ENCODE data around the gene CEP131. TPM values are rescaled to one million over a fixed set of nuclear protein-coding genes. Genes with fewer than 3 reads are reported as not detected.

The CEP131 gene
- total and polyA plus RNA-seq, 2 of the 8 experiments (the other 6 are each of a cell fraction or from before 2014, with no cell fraction given), result 5.9 to 23.2 TPM

DNA sequence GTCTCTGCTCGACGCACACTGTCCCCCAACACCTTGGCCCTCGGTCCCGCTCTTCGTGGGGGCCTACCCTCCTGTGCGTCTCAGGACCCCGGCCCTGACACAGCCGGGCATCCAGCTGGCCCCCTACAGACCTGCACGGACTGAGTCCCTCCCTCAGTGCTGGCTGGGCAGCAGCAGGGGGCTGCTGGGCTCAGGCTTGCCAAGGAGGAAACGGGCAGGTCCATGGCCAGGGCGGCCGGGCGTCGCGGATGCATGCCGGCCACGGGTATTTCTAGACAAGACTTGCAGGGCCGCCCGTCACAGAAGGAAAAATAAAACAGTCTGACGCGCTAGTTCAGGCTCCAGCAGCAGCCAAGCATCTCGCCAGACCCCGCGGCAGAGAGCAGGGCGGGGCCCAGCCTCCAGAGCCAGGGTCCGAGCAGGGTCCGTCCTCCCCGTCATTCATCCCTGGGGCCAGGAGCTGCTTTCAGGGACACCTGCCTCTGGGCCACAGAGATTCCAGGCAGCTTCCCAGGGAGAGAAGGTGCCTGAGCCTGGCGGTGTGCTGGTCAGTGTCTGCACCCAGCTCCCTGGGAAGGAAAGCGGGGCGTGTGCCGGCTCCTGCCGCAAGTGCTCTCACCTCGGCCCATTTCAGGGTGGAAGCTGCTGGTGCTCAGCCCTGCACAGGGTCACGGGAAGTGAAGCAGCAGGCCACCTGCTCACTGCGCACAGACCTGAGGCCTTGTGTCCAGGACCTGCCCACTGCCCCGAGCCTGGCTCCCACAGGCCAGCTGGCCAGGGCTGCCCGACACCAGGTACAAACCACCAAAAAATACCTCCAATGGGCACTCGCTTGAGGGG lies 64.7 kb downstream of the CEP131 start:
- Histone ChIP-seq H3K9ac (replicated peaks in 1 of 4; ENCODE audit: extremely low read depth in 1 of 4, low read depth in 3 of 4, low read length in 3 of 4) (no peak overlapping the region), H2AFZ (ENCODE audit: low read length) (no peak overlapping the region), H3K4ac (replicated peaks; ENCODE audit: insufficient read length, low read depth, low read length) (no peak overlapping the region), H3K27me3 (replicated peaks in 1 of 4; ENCODE audit: control insufficient read depth in 3 of 4, extremely low read depth in 1 of 4, insufficient read depth in 3 of 4, low read length in 3 of 4) (no peaks in the 10 kb centered on the region), H4K91ac (replicated peaks; ENCODE audit: insufficient read length, low read length) (no peak overlapping the region), H3K18ac (ENCODE audit: extremely low read depth, low read length) (no peak overlapping the region; the same call in 1 of the 2 replicates), H3K79me2 (ENCODE audit: control insufficient read depth in 1 of 2, insufficient read depth in 2 of 2, low read length in 2 of 2) (no peaks in the 10 kb centered on the region), H3K56ac (replicated peaks; ENCODE audit: insufficient read length, low read depth, low read length) (no peak overlapping the region), H3K23ac (ENCODE audit: insufficient read length) (no peak overlapping the region), H3K27ac (ENCODE audit: low read depth, low read length) (no peak overlapping the region), H2BK20ac (ENCODE audit: low read length) (no peak overlapping the region), H4K5ac (ENCODE audit: insufficient read length, low read depth, low read length) (no peak overlapping the region), H3K14ac (ENCODE audit: insufficient read length) (no peak overlapping the region), H2BK5ac (ENCODE audit: low read depth, low read length) (no peak overlapping the region), H4K8ac (ENCODE audit: extremely low read depth, insufficient read depth, low read length) (peak overlapping the region; percentile 35; the same call in 1 of the 2 replicates), H3K23me2 (ENCODE audit: low read depth, low read length) (no peaks in the 10 kb centered on the region), H2BK12ac (ENCODE audit: low read depth, low read length) (no peak overlapping the region), H2BK120ac (replicated peaks; ENCODE audit: low read depth, low read length) (no peak overlapping the region), H3K79me1 (ENCODE audit: low read depth, low read length) (no peaks in the 10 kb centered on the region), H2BK15ac (ENCODE audit: low read length) (no peak overlapping the region), H3K36me3 (ENCODE audit: control insufficient read depth in 2 of 4, insufficient read depth in 4 of 4, low read length in 3 of 4) (no peaks in the 10 kb centered on the region), H3K4me3 (ENCODE audit: extremely low read depth in 1 of 4, insufficient read depth in 2 of 4, low read depth in 3 of 4, low read length in 4 of 4) (no peak overlapping the region), H3K9me3 (ENCODE audit: insufficient read depth in 2 of 2, low read depth in 1 of 2, low read length in 1 of 2) (no peaks in the 10 kb centered on the region), H2AK5ac (ENCODE audit: low read depth, low read length) (no peak overlapping the region), H4K20me1 (replicated peaks in 1 of 2; ENCODE audit: control insufficient read depth in 1 of 2, insufficient read depth in 2 of 2, low read length in 2 of 2) (peaks cover 0 to 2% of the 10 kb centered on the region in 2 experiments), H3K4me2 (ENCODE audit: insufficient read depth in 1 of 2, low read depth in 2 of 2, low read length in 2 of 2) (no peak overlapping the region), H3K4me1 (replicated peaks in 1 of 4; ENCODE audit: control insufficient read depth in 3 of 4, insufficient read depth in 4 of 4, low read length in 3 of 4) (no peaks in the 10 kb centered on the region; a peak in 1 of 7 replicates)
- FAIRE-seq (no peak), DNase-seq (ENCODE audit: low read depth in 1 of 2, low spot score in 2 of 2) (no peak)
- POLR2A ChIA-PET (ENCODE audit: partially characterized antibody), result interaction anchor here (0.5 kb wide), 1 partner anchor 350 kb away, joined by 3 read pairs; no protein-coding TSS in a partner anchor
- CTCF ChIA-PET (ENCODE audit: partially characterized antibody), result interaction anchor here (0.7 to 1.5 kb wide), 4 partner anchors 16 to 61 kb away, joined by 3 to 5 read pairs (median 4); no protein-coding TSS in a partner anchor
- WGBS, 2 experiments (ENCODE audit: extremely low coverage in 1 of 2, insufficient coverage in 1 of 2, insufficient read length in 1 of 2, insufficient replicate concordance in 2 of 2, low coverage in 1 of 2, low lambda C conversion rate in 2 of 2, missing lambda C conversion rate in 1 of 2), result 91% methylated on average over 34 of the region's 39 CpGs; no CpG with 5 or more reads in 1 of the 2 experiments
- TF ChIP-seq, protein P1, sequence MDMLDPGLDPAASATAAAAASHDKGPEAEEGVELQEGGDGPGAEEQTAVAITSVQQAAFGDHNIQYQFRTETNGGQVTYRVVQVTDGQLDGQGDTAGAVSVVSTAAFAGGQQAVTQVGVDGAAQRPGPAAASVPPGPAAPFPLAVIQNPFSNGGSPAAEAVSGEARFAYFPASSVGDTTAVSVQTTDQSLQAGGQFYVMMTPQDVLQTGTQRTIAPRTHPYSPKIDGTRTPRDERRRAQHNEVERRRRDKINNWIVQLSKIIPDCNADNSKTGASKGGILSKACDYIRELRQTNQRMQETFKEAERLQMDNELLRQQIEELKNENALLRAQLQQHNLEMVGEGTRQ (IDR thresholded peaks at IDR 0.05; ENCODE audit: low read length), result no peak

Measured in H1 (cell line).